GM21423 (cell line): ENCODE measurements around the gene IRX6.

Experiments used
- ATAC-seq: cut with Tn5 transposase; IDR thresholded peaks from one replicate; pipeline ENCODE4 v1.9.1; 2021; ENCODE audit warnings: mild to moderate bottlenecking, moderate library complexity; ENCODE audit not compliant: unreplicated experiment

Gene IRX6

GRCh38 chr16:55364811-55365210 is 40.8 kb downstream of the IRX6 start:
- no peak for ATAC-seq

GRCh38 chr16:55367301-55367811 is 43.4 kb downstream of the IRX6 start:
- ATAC-seq, result no peak

GRCh38 chr16:55367866-55368603 is 44.0 kb downstream of the IRX6 start:
- ATAC-seq, result no peak

- ATAC-seq, result no peak
Measured at GRCh38 chr16:55369151-55369550, 45.1 kb downstream of the IRX6 start.

GRCh38 chr16:55370762-55371482 is 46.9 kb downstream of the IRX6 start:
- ATAC-seq, result no peak

GRCh38 chr16:55372792-55373488 is 48.9 kb downstream of the IRX6 start:
- ATAC-seq, result no peak

GRCh38 chr16:55373489-55373832 is 49.5 kb downstream of the IRX6 start:
- ATAC-seq, result no peak

GRCh38 chr16:55376045-55376444 is 52.0 kb downstream of the IRX6 start:
- ATAC-seq, result no peak

- ATAC-seq, result no peak
Measured at GRCh38 chr16:55376567-55377167, 52.7 kb downstream of the IRX6 start.

GRCh38 chr16:55377840-55378239 is 53.8 kb downstream of the IRX6 start:
- no peak for ATAC-seq

GRCh38 chr16:55378616-55379015 is 54.6 kb downstream of the IRX6 start:
- no peak for ATAC-seq

- no peak for ATAC-seq
Measured at GRCh38 chr16:55379371-55379770, 55.4 kb downstream of the IRX6 start.

- ATAC-seq, result no peak
Measured at GRCh38 chr16:55379876-55380390, 55.9 kb downstream of the IRX6 start.
